GM19452 (cell line): ENCODE data around the gene LARGE1.

Experiments
- ATAC-seq: cut with Tn5 transposase; IDR thresholded peaks from one replicate; pipeline ENCODE4 v1.9.1; 2021; ENCODE audit not compliant: unreplicated experiment

The LARGE1 gene

GRCh38 chr22:33781411-33781810, 138.9 kb downstream of the LARGE1 start:
- ATAC-seq = no peak

- no peak for ATAC-seq
Measured at GRCh38 chr22:33780531-33781136, 139.6 kb downstream of the LARGE1 start.

- ATAC-seq = no peak
Measured at GRCh38 chr22:33779243-33779642, 141.0 kb downstream of the LARGE1 start.

- no peak for ATAC-seq
Measured at GRCh38 chr22:33776491-33776890, 143.8 kb downstream of the LARGE1 start.

- no peak for ATAC-seq
Measured at GRCh38 chr22:33774781-33775180, 145.5 kb downstream of the LARGE1 start.

- ATAC-seq = no peak
Measured at GRCh38 chr22:33772745-33773144, 147.5 kb downstream of the LARGE1 start.

GRCh38 chr22:33771136-33771535, 149.1 kb downstream of the LARGE1 start:
- ATAC-seq = no peak

GRCh38 chr22:33770723-33771122, 149.6 kb downstream of the LARGE1 start:
- ATAC-seq = no peak

GRCh38 chr22:33766091-33766490, 154.2 kb downstream of the LARGE1 start:
- ATAC-seq = no peak

GRCh38 chr22:33758961-33759360, 161.3 kb downstream of the LARGE1 start:
- no peak for ATAC-seq

- no peak for ATAC-seq
Measured at GRCh38 chr22:33757802-33758483, 162.3 kb downstream of the LARGE1 start.

GRCh38 chr22:33757041-33757801, 163.1 kb downstream of the LARGE1 start:
- ATAC-seq = no peak

GRCh38 chr22:33756508-33756949, 163.7 kb downstream of the LARGE1 start:
- ATAC-seq = no peak

- ATAC-seq = no peak
Measured at GRCh38 chr22:33748714-33749113, 171.6 kb downstream of the LARGE1 start.

GRCh38 chr22:33747576-33748180, 172.6 kb downstream of the LARGE1 start:
- no peak for ATAC-seq

GRCh38 chr22:33747029-33747428, 173.2 kb downstream of the LARGE1 start:
- ATAC-seq = no peak

GRCh38 chr22:33746501-33746928, 173.8 kb downstream of the LARGE1 start:
- ATAC-seq = no peak

GRCh38 chr22:33745501-33745900, 174.8 kb downstream of the LARGE1 start:
- no peak for ATAC-seq

- ATAC-seq = no peak
Measured at GRCh38 chr22:33743756-33744155, 176.5 kb downstream of the LARGE1 start.

GRCh38 chr22:33741025-33741424, 179.3 kb downstream of the LARGE1 start:
- ATAC-seq = no peak

GRCh38 chr22:33739516-33739915, 180.8 kb downstream of the LARGE1 start:
- ATAC-seq = no peak

- no peak for ATAC-seq
Measured at GRCh38 chr22:33737662-33738061, 182.6 kb downstream of the LARGE1 start.
